Fibroblast of lung (primary cell): Measurements from ENCODE around the gene ABAT. TPM values are rescaled to one million over a fixed set of nuclear protein-coding genes. Genes with fewer than 3 reads are reported as not detected.

Source experiments
- DNase-seq, 2 donors: peaks; one replicate each; pipeline versions ENCODE4 v3.0.0 to v3.0.0-alpha.2; 2010; ENCODE audit warnings: low read depth in 2 of 2
- H2AFZ ChIP-seq: 2 replicates; pipeline ENCODE4 v1.5.1; 2012; ENCODE audit warnings: low read length, control low read depth, inconsistent platforms
- H3K27ac ChIP-seq: 2 replicates; pipeline ENCODE4 v1.5.1; 2011; ENCODE audit warnings: low read length, control low read depth; ENCODE audit not compliant: insufficient read depth
- H3K27me3 ChIP-seq: 2 replicates; pipeline ENCODE4 v1.5.1; 2011; ENCODE audit warnings: mild to moderate bottlenecking, low read length; ENCODE audit not compliant: control insufficient read depth, insufficient read depth
- H3K36me3 ChIP-seq: 2 replicates; pipeline ENCODE4 v1.5.1; 2011; ENCODE audit warnings: low read length; ENCODE audit not compliant: control insufficient read depth, insufficient read depth
- H3K4me1 ChIP-seq: 2 replicates; pipeline ENCODE4 v1.5.1; 2011; ENCODE audit warnings: low read length; ENCODE audit not compliant: control insufficient read depth, insufficient read depth; ENCODE audit errors: extremely low read depth
- H3K4me2 ChIP-seq: 2 replicates; pipeline ENCODE4 v1.5.1; 2011; ENCODE audit warnings: low read length, control low read depth; ENCODE audit not compliant: insufficient read depth; ENCODE audit errors: extremely low read depth
- H3K4me3 ChIP-seq, 4 experiments: fragments of 200-600 bp in 1 of 4; sonication (generic) in 1 of 4; replicated peaks in 1 of 4; 2 replicates each; pipeline ENCODE4 v1.5.1; 2011 to 2016; ENCODE audit warnings: low read length in 4 of 4, low read depth in 3 of 4, mild to moderate bottlenecking in 3 of 4, control low read depth in 2 of 4, inconsistent platforms in 1 of 4, mixed read lengths in 1 of 4; ENCODE audit not compliant: insufficient read depth in 1 of 4; ENCODE audit errors: control extremely low read depth in 1 of 4
- H3K79me2 ChIP-seq: 2 replicates; pipeline ENCODE4 v1.5.1; 2012; ENCODE audit warnings: mild to moderate bottlenecking, low read length, inconsistent platforms; ENCODE audit not compliant: control insufficient read depth, insufficient read depth
- H3K9ac ChIP-seq: 2 replicates; pipeline ENCODE4 v1.5.1; 2011; ENCODE audit warnings: mild to moderate bottlenecking, low read length, control low read depth; ENCODE audit not compliant: insufficient read depth
- H3K9me3 ChIP-seq: 2 replicates; pipeline ENCODE4 v1.5.1; 2012; ENCODE audit warnings: low read depth, low read length; ENCODE audit not compliant: control insufficient read depth, insufficient read depth
- H4K20me1 ChIP-seq: 2 replicates; pipeline ENCODE4 v1.5.1; 2011; ENCODE audit warnings: low read length; ENCODE audit not compliant: control insufficient read depth, insufficient read depth; ENCODE audit errors: extremely low read depth
- CTCF ChIP-seq, 2 donors: IDR thresholded peaks in 1 of 2; conservative IDR thresholded peaks in 1 of 2; 1 replicate in 1 of 2; 2 replicates in 1 of 2; pipeline ENCODE4 v1.5.1; 2011 to 2012; ENCODE audit warnings: low read length in 2 of 2, control low read depth in 1 of 2, inconsistent platforms in 1 of 2, low read depth in 1 of 2, mild to moderate bottlenecking in 1 of 2
- EZH2 ChIP-seq: IDR thresholded peaks from 2 replicates; pipeline ENCODE4 v1.5.1; 2012; ENCODE audit warnings: low read length, control low read depth, mild to moderate bottlenecking; ENCODE audit errors: missing control alignments
- polyA plus RNA-seq, 2 donors: library from polyadenylated mRNA; depleted of rRNA in 1 of 2; stranded (reverse) in 1 of 2; unstranded in 1 of 2; fragments of >200 nt; gene quantifications; 2 replicates each; pipeline ENCODE4 v1.2.1, GENCODE V29; 2011 to 2012; ENCODE audit warnings: missing spikeins in 1 of 2
- total RNA-seq: library from RNA; depleted of rRNA; stranded (reverse); fragments of >200 nt; gene quantifications from 2 replicates; pipeline ENCODE4 v1.2.1, GENCODE V29; 2014

The ABAT gene
- total and polyA plus RNA-seq, 2 donors (not counting 1 experiment from before 2014, with no cell fraction given): 1.8 TPM

- Histone ChIP-seq H4K20me1 (no peaks in the 10 kb centered on the region), H3K4me1 (no peaks in the 10 kb centered on the region), H3K9me3 (no peaks in the 10 kb centered on the region), H3K36me3 (no peaks in the 10 kb centered on the region), H3K4me2 (no peak overlapping the region), H3K4me3 (no peak overlapping the region), H3K9ac (no peak overlapping the region), H3K27ac (no peak overlapping the region), H3K79me2 (no peaks in the 10 kb centered on the region), H2AFZ (no peak overlapping the region), H3K27me3 (no peaks in the 10 kb centered on the region)
- DNase-seq: no peak
- no peak for TF ChIP-seq CTCF (conservative IDR thresholded peaks at IDR 0.05 in 1 of 2, IDR thresholded peaks at IDR 0.05 in 1 of 2; ENCODE audit: low read depth in 1 of 2, low read length in 2 of 2)
- no peak for TF ChIP-seq EZH2
Observed at GRCh38 chr16:8661703-8662102, 12.7 kb upstream of the ABAT start.

GRCh38 chr16:8663192-8664089, 11.0 kb upstream of the ABAT start:
- H3K4me1 ChIP-seq: no peaks in the 10 kb centered on the region
- H3K9me3 ChIP-seq: no peaks in the 10 kb centered on the region
- H4K20me1 ChIP-seq: no peaks in the 10 kb centered on the region
- H3K27me3 ChIP-seq: no peaks in the 10 kb centered on the region
- no peak overlapping the region for H2AFZ ChIP-seq
- H3K4me2 ChIP-seq: no peak overlapping the region
- no peak overlapping the region for H3K4me3 ChIP-seq
- no peaks in the 10 kb centered on the region for H3K79me2 ChIP-seq
- no peak overlapping the region for H3K9ac ChIP-seq
- H3K36me3 ChIP-seq: no peaks in the 10 kb centered on the region
- TF ChIP-seq EZH2: no peak
- no peak for TF ChIP-seq CTCF (conservative IDR thresholded peaks at IDR 0.05 in 1 of 2, IDR thresholded peaks at IDR 0.05 in 1 of 2; ENCODE audit: low read depth in 1 of 2, low read length in 2 of 2)
- no peak for DNase-seq
- H3K27ac ChIP-seq: no peak overlapping the region

GRCh38 chr16:8665529-8665928, 8.9 kb upstream of the ABAT start:
- no peaks in the 10 kb centered on the region for H3K9me3 ChIP-seq
- DNase-seq: no peak

More at GRCh38 chr16:8665529-8665928, 8.9 kb upstream of the ABAT start:
- Histone ChIP-seq H3K36me3 (no peaks in the 10 kb centered on the region), H3K27ac (no peak overlapping the region), H3K4me2 (no peak overlapping the region), H3K79me2 (no peaks in the 10 kb centered on the region), H3K9ac (no peak overlapping the region), H2AFZ (no peak overlapping the region), H3K4me3 (no peak overlapping the region), H3K4me1 (no peaks in the 10 kb centered on the region), H4K20me1 (no peaks in the 10 kb centered on the region), H3K27me3 (no peaks in the 10 kb centered on the region)
- TF ChIP-seq CTCF (conservative IDR thresholded peaks at IDR 0.05 in 1 of 2, IDR thresholded peaks at IDR 0.05 in 1 of 2; ENCODE audit: low read depth in 1 of 2, low read length in 2 of 2): no peak
- no peak for TF ChIP-seq EZH2
